ENCODE results near the gene SLC22A7. TPM values are rescaled to one million over a fixed set of nuclear protein-coding genes. Genes with fewer than 3 reads are reported as not detected.

SLC22A7 gene
- total and polyA plus RNA-seq, 2 experiments from 2014 or later, result 0.31 TPM; not detected in 1

GRCh38 chr6:43276577-43277305 is 21.3 kb upstream of the SLC22A7 start (continued):
- no peak for TF ChIP-seq REST (IDR thresholded peaks at IDR 0.05; ENCODE audit: unreplicated experiment)
- no peak for TF ChIP-seq JUNB (IDR thresholded peaks at IDR 0.05; ENCODE audit: unreplicated experiment)
- no peak for TF ChIP-seq POLR2AphosphoS5 (IDR thresholded peaks at IDR 0.05; ENCODE audit: low read depth)
- no peak for TF ChIP-seq NANOG (IDR thresholded peaks at IDR 0.05; ENCODE audit: borderline replicate concordance)
- no peak for TF ChIP-seq CTCF (conservative IDR thresholded peaks at IDR 0.05; ENCODE audit: low read depth in 2 of 2)

GRCh38 chr6:43277306-43277642 is 20.8 kb upstream of the SLC22A7 start:
- Histone ChIP-seq H3K79me2 (replicated peaks; ENCODE audit: insufficient read depth) (no peaks in the 10 kb centered on the region), H3K36me3 (ENCODE audit: insufficient read depth) (no peaks in the 10 kb centered on the region), H3K27me3 (ENCODE audit: insufficient read depth) (peaks cover 54% of the 10 kb centered on the region), H4K20me1 (replicated peaks; ENCODE audit: insufficient read depth) (no peaks in the 10 kb centered on the region), H3K4me2 (no peak overlapping the region), H3K9me2 (ENCODE audit: insufficient read depth) (no peaks in the 10 kb centered on the region), H3F3A (replicated peaks; ENCODE audit: low read depth) (peaks cover 2% of the 10 kb centered on the region; the same call in 1 of the 2 replicates), H3K4me1 (ENCODE audit: insufficient read depth) (peaks cover 25% of the 10 kb centered on the region), H2AFZ (no peak overlapping the region), H3K27ac (ENCODE audit: low read depth) (no peak overlapping the region), H3K4me3 (no peak overlapping the region)
- ATAC-seq (no peak), DNase-seq (ENCODE audit: low spot score) (no peak)
- TF ChIP-seq CREB1 (CRISPR knock-in tag; IDR thresholded peaks at IDR 0.05; ENCODE audit: low read depth), result no peak
- Mint-ChIP-seq H3K36me3 (ENCODE audit: low read depth) (no peaks in the 10 kb centered on the region), H3K9me3 (no peaks in the 10 kb centered on the region), H3K27me3 (ENCODE audit: insufficient read depth, low read depth, poor library complexity) (peaks cover 37% of the 10 kb centered on the region), H3K4me1 (peaks cover 36% of the 10 kb centered on the region), H3K27ac (no peak overlapping the region), H3K4me3 (no peak overlapping the region; the same call in 2 of the 3 replicates)
